ENCODE data around the gene RRAS2. TPM values are rescaled to one million over a fixed set of nuclear protein-coding genes. Genes with fewer than 3 reads are reported as not detected.
"Not testable (repeated sequence)": the region's sequence is repeated elsewhere in the genome, so short reads cannot be mapped to it uniquely, and the experiment has no call there.

Gene RRAS2
- 48.0 and 69.9 TPM in 2 replicates for total RNA-seq (2014; rRNA removed; shearing (Covaris generic))

DNA sequence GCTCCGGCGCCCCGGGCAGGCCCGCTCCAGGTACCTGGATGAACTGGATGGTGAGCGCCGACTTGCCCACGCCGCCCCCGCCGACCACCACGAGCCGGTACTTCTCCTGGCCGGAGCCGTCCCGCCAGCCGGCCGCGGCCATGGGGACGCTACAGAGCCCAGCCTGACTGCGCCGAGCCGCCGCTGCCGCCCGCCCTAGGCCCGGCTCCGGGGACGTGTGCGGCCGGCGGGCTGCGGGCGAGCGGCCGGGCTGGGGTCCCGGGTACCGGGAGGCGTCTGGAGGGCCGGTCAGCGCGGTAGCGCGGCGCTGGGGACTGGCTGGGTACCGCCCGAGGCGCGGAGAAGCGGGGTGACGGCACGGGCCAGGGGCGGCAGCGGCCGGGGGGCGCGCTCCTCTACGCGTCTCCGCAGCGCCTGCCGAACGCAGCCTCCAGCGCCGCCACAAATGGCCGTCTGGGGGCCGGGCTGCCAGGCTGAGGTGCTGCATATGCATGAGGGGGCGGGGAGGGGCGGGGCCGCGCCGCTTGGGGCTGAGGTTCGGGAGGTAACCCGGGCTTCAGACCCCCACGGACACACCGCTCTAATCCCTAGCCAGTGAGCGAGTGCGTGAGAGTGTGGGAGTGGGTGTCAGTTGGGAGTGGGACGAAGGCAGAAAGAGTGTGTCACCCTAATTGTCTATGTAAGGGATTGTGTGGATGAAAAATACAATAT, at the start of gene RRAS2:
Gene RRAS2 (minus strand): TSS at position 455 of the 711 bp plus-strand sequence. CDS start 313 bp downstream, at position 142.
- peak; percentile 60 for DNase-seq (ENCODE audit: low spot score)

DNA sequence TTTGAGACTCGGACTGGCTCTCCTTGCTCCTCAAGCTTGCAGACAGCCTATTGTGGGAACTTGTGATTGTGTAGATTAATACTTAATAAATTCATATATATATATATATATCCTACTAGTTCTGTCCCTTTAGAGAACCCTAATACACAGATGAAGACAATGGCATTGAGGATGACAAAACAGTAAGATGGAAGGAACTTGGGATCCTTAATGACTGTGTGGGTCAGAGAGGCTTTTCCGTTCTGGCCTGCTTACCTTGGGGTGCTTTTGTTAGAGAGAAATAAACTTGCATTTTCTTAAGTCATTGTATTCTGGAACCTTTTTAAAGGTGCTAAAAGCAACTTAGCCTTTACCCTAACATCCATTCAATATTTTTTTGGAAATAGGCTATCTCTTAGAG, 49.6 kb upstream of the RRAS2 start:
- DNase-seq (ENCODE audit: low spot score) = no peak

DNA sequence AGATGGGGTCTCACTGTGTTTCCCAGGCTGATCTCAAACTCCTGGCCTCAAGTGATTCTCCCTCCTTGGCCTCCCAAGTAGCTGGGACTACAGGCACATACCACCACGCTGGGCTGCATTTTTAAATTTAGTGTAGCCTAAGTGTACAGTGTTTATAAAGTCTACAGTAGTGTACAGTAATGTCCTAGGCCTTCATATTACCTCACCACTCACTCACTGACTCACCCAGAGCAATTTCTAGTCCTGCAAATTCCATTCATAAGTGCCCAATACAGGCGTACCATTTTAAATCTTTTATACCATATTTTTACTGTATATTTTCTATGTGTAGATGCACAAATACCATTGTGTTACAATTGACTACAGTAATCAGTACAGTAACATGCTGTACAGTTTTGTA, 47.1 kb upstream of the RRAS2 start:
- DNase-seq (ENCODE audit: low spot score) = not testable (repeated sequence)

DNA sequence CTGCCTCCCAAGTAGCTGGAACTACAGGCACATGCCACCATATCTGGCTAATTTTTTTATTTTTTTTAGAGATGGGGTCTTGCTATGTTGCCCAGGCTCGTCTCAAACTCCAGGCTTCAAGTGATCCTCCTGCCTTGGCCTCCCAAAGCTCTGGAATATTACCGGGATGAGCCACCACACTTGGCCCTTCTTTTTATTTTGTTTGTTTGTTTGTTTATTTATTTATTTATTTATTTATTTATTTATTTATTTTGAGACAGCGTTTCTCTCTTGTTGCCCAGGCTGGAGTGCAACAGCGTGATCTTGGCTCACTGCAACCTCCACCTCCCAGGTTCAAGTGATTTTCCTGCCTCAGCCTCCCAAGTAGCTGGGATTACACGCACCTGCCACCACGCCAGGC, 44.5 kb upstream of the RRAS2 start:
- DNase-seq (ENCODE audit: low spot score) = not testable (repeated sequence)

- no peak for DNase-seq (ENCODE audit: low spot score)
These were observed 40.1 kb upstream of the RRAS2 start for GRCh38 chr11:14399087-14399486.

DNA sequence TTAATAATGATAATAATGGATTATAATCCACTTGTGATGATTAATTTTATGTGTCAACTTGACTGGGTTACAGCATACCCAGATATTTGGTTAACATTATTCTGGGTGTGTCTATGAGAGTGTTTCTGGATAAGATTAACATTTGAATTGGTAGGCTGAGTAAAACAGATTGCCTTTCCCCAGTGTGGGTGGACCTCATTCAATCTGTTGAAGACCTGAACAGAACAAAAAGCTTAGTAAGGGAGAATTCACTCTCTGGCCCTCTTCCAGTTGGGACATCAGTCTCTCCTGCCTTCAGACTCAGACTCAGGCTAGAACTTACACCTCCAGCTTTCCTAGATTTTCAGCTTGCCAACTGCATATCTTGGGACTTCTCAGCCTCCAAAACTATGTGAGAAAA, 37.3 kb upstream of the RRAS2 start:
- DNase-seq (ENCODE audit: low spot score) = no peak

GRCh38 chr11:14393889-14394288, 34.9 kb upstream of the RRAS2 start:
- no peak for DNase-seq (ENCODE audit: low spot score)

- no peak for DNase-seq (ENCODE audit: low spot score)
These were observed 34.1 kb upstream of the RRAS2 start for GRCh38 chr11:14393129-14393528.

GRCh38 chr11:14390669-14391068, 31.7 kb upstream of the RRAS2 start:
- DNase-seq (ENCODE audit: low spot score) = no peak

DNA sequence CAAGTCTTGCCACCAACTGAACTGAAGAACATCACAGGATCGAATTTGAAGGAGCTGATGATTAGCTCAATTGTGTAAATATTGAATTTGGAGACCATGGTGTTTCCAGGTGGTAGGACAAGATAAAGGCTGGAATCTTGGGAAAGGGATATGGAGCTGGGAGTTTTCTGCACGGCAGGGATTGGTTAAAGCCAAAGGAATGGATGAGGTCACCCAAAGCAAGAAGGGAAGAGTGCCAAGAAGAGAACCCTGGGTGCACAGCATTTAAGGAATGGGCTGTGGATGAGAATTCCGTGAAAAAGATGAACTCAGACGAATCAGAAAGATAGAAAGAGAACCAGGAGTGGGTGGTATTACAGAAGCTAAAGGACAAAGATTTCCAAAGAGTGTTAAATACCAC, 29.4 kb upstream of the RRAS2 start:
- DNase-seq (ENCODE audit: low spot score) = no peak

DNA sequence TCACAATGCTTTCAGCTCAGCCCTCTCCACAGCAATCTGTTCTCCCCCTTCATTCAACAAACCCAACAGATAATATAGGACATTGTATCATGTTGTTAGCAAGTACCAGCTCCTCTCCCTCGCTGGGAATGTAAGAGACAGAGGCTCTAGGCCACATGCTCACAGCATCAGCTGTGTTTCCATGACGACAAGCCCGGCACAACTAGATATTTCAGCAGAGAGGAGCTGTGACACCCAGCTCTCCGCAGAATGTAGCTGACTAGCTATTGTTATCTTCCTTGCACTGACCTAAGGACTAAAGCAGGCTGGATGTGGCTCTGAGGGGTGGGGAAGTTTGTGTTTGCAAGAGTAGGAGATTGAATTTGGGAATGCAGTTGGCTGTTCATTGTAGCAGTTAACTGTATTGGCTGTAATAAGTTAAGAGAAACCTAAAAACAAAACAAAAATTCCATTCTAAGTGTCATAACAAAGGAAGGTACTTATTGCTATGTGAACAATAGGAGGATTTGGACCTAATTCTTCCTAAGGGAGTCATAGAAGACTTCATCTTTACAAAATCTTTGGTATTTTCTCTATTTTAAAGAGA, 28.0 kb upstream of the RRAS2 start:
- no peak for DNase-seq (ENCODE audit: low spot score)

DNA sequence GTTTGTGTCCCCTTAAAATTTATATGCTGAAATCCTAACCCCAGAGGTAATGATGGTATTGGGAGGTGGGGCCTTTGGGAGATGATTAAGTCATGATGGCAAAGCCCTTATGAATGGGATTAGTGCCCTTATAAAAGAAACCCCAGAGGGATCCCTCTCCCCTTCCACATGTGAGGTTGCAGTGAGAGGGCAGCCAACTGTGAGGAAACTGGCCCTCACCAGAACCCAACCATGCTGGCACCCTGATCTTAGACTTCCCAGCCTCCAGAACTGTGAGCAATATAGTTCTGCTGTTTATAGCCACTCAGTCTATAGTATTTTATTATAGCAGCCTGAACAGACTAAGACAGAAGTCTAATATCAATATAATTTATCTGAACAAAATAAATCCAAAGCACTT, 27.1 kb upstream of the RRAS2 start:
- no peak for DNase-seq (ENCODE audit: low spot score)

GRCh38 chr11:14384338-14384737, 25.4 kb upstream of the RRAS2 start:
- DNase-seq (ENCODE audit: low spot score) = no peak

- DNase-seq (ENCODE audit: low spot score) = no peak
These were observed 23.0 kb upstream of the RRAS2 start for GRCh38 chr11:14381968-14382367.

DNA sequence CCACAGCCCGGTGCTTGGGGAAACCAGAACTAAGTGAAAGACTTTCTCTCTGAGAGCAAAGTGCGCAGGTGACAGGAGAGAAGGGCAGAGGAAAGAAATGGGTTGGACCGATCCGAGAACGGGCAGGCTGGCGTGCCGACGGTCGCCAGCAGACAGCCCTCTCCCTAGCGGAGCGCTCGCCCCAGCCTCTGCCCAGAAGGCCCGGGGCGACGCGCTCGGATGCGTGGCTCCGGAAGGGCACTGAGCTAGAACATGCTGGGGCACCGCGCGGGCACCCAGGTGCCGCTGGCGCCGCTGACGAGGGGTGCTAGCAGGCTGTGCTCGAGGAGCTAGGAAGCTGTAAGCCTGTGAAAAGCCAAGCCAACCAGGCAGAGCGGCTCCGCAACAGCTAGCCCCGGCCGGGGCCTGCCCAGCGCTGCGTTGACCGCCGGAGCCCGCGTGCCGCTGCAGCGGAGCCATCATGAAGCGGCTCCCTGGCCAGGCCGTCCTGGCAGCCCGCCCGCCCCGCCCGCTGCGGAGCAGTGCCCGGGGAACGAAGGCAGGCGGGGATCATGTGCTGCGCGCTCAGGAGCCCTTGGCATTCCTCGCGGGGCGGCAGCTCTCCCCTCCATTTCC, 22.1 kb upstream of the RRAS2 start:
- DNase-seq (ENCODE audit: low spot score) = no peak

GRCh38 chr11:14380125-14380936, 21.3 kb upstream of the RRAS2 start:
- no peak for DNase-seq (ENCODE audit: low spot score)

- no peak for DNase-seq (ENCODE audit: low spot score)
These were observed 19.2 kb upstream of the RRAS2 start for GRCh38 chr11:14378171-14378570.

DNA sequence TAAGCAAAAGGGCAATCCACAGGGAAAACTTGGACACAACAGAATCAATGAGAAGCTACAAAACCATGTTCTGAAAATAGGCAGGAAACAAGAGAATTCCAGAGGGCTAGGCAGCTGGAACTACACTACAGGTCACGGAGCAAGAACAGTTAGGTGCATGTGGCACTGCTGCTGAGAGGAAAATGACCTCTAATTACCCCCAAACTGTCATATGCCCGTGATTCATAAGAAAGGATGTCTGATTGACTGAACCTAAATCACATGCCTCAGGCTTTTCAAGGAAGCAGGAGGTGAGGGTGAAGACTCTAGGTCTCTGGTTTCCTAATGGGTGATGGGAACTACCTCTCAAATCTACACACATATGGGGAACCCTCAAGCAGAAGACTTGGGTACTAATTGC, 17.9 kb upstream of the RRAS2 start:
- no peak for DNase-seq (ENCODE audit: low spot score)

- DNase-seq (ENCODE audit: low spot score) = no peak
These were observed 16.2 kb upstream of the RRAS2 start for GRCh38 chr11:14374922-14375830.

GRCh38 chr11:14373941-14374646, 15.1 kb upstream of the RRAS2 start:
- DNase-seq (ENCODE audit: low spot score) = no peak

- DNase-seq (ENCODE audit: low spot score) = no peak
These were observed 13.0 kb upstream of the RRAS2 start for GRCh38 chr11:14372011-14372410.
